ENCODE results near the gene CDH4.

CDH4 gene

DNA sequence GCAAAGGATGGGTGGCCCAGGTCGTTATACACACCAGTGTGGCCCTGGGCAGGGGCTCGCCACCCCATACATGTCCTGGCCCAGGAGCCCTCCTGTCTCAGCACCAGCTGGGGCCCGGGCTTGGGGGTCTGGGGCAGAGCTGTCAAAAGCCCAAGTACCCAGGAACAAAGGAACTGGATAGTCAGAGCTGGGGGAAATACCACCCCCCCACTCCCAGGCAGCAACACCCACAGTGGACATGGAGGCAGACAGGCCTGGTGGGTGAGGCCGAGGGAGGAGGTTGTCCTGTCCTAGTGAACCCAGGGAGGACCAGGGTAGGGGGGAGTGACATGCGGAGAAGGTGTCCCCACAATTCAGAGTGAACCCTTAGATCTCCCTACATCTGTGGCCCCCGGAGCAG lies 406.5 kb downstream of the CDH4 start:
- DNase-seq (ENCODE audit: low read depth), result no peak
- no peak overlapping the region for H3K4me3 ChIP-seq (ENCODE audit: low read depth, low read length)

DNA sequence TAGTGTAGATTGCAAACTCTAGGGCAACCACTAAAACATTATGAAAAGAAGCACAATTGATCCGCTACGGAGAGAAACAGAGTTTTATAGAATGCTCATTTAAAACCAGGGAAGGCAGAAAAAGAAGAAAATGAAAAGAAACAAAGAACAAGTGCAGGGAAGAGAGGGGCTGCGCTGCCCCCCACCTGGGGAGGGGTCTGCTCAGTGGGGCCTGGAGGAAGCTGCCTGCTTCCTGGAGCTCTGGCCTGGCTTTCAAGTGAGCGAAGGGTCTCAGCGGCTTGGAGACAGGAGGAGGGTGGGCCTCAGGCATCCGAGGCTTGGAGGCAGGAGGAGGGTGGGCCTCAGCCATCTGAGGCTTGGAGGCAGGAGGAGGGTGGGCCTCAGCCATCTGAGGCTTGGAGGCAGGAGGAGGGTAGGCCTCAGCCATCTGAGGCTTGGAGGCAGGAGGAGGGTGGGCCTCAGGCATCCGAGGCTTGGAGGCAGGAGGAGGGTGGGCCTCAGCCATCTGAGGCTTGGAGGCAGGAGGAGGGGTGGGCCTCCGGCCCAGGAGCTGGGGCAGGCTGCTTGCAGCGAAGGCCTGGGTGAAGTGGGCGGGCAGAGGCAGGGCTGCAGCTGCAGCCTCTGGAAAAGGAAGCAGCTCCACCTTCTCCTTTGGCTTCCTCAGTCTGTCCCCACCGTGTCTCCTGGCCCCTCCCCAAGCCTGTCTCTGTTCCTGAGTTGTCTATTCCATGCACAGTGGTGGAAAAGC lies 407.4 kb downstream of the CDH4 start:
- DNase-seq (ENCODE audit: low read depth), result no peak
- no peak overlapping the region for H3K4me3 ChIP-seq (ENCODE audit: low read depth, low read length)

DNA sequence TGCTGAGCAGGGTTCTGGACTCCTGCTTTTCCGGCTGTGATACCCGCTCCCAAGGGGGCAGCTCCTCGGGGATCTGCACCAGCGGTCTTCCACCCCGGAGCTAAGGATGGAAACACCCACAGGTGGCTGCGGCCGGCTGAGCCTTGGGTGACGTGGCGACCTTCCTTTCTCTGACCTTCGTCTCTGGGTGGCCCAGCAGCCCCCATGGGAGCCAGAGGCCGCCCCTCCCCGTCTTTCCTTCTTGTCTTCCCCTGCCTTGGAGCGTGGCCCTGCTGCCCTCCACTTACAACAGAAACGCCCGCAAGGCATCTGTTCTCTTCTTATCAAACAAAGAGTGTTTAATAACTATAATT lies 407.9 kb downstream of the CDH4 start:
- no peak for DNase-seq (ENCODE audit: low read depth)
- no peak overlapping the region for H3K4me3 ChIP-seq (ENCODE audit: low read depth, low read length)

DNA sequence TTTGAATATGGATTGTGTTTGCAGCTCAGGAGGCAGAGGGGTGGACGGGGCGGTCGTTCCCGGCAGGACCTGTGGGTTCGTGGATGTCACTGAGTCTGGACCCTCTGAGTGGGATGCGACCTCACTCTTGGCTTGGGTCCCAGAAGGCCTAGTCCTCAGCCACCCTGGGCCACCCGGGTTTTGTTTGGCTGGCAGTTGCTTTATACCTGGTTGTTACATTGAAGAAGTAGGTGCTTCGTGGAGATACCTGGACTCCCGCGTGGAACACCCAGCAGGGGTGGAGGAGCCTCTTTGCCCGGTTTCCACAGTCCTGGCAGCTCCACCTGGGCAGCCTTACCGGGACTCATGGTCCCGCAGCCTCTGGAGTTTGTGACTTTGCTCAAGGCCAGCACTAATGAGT lies 408.5 kb downstream of the CDH4 start:
- DNase-seq (ENCODE audit: low read depth), result no peak
- no peak overlapping the region for H3K4me3 ChIP-seq (ENCODE audit: low read depth, low read length)

DNA sequence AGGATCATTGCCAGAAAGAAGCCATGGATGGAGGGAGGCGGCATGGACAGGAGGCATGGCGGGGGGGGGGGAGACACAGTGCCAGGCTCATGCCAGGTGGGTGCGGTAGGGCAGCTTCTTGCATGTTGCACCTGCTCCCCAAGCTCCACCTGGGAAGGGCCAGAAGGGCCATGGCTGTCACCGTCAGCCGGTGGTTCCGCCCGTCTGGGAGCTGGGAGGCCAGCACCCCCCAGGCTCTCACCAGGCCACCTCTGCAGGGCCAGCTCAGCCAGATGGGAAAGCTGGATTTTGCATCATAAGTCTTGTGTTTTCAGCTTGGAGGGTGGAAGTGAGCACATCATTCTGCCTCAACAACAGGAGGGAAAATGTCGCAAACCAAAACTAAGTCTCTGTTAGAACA lies 409.0 kb downstream of the CDH4 start:
- DNase-seq (ENCODE audit: low read depth), result no peak
- H3K4me3 ChIP-seq (ENCODE audit: low read depth, low read length), result no peak overlapping the region

DNA sequence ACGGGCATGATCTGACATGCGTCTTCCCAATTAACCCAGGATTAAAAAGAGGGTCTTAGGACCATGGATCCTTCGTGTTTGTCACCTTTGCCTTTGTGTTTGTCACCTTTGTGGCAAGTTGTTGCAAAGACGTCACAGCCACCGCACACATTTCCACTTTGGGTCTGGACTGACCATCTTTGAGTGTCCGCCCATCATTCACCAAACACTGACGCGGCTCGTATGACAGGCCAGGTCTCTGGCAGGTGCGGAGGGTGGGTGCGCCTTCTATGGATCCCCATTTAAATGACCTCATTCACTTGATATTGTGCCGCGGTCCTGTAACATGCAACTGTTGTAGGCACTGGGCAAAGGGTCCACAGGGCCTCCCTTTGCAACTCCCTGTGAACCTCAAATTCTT lies 409.5 kb downstream of the CDH4 start:
- no peak overlapping the region for H3K4me3 ChIP-seq (ENCODE audit: low read depth, low read length)
- DNase-seq (ENCODE audit: low read depth), result no peak

DNA sequence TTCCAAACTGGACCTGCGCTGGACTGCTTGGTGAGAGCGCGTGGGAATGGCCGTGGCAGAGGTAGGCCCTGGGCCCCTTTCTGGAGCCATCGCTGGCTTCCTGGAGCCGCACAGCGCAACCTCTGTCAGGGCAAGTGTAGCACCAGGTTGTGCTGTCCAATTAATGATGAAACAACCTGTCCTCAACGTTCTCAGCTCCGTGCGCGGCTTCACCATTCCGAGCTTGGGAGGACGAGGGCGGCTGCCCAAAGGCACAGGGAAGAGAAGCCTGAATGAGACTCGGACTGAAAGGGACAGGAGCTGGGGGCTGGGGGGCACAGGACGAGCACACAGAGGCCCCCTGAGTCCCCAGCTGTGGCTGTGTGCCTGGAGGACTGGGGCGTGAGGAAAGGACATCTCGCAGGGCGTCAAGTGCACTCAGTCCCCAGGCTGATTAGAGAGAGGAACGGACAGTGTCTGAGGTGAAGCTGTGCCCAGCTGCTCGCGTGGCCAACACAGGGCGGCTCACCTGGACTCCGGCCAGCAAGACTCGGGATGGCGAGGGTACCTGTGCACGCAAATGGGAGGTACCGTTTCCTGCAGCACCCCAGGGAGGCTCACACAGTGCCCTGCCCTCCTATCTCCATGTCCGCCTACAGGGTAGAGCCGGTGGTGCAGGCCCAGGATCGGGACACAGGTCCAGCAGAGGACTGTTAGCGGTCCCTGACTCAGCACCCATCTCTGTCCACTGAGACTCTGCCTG lies 410.3 kb downstream of the CDH4 start:
- no peak overlapping the region for H3K4me3 ChIP-seq (ENCODE audit: low read depth, low read length)
- no peak for DNase-seq (ENCODE audit: low read depth)

DNA sequence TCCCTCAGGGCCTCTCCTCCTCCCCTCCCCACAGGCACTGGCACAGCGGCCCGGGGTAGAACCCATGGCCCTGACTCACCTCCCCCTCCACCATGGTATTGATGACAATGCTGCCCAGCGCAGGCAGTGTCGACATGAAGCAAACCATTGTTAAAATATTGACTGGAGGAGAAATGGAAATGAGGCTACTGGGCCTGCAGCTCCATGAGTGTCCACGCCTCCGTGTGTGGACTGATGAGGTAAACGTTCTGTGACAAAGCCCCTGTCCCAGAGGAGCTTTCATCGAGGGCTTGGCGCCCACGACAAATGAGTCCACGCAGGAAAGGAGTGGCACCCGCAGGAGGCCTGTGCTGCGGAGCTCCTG lies 410.9 kb downstream of the CDH4 start:
- no peak overlapping the region for H3K4me3 ChIP-seq (ENCODE audit: low read depth, low read length)
- no peak for DNase-seq (ENCODE audit: low read depth)

DNA sequence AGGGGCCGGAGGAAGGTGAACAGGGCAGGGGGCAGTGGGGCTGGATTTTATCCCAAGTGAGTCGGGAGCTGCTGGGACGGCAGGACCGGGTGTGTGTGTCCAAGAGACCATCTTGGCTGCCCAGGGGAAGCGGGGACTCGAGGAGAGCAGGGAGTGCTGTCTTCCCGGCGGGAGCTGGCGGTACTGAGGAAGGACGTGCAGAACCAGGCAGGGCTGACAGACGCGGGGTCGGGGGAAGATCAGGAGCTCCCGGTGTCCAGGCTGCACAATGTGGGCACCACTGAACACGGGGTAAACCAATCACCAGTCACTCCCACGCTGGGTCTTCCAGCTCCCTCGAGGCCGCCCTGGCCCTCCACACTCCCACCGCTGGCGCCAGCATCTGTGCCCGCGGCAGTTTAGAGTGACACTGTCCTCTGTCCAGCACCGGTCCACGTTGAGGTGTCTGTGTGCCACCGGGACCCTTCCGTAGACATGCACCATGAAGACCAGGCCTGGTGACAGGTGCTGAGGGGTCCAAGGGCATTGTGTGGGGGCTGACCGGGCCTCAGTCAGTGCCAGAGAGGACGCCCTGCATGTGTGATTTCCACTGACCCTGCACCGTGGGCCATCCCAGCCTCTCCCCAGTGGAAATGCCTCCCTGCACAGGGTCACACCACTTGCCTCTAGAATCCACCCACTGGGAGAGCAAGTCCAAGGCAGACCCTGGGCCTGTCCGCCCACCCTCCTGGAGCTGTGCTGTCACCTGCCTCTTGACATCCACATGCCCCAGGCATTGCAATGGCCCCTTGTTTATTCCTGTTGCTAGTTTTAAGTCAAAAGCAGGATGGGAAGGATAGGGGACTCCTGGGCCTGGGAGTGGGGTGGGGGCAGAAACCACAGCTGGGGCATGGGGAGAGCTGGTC lies 411.7 kb downstream of the CDH4 start:
- no peak for DNase-seq (ENCODE audit: low read depth)
- no peak overlapping the region for H3K4me3 ChIP-seq (ENCODE audit: low read depth, low read length)

DNA sequence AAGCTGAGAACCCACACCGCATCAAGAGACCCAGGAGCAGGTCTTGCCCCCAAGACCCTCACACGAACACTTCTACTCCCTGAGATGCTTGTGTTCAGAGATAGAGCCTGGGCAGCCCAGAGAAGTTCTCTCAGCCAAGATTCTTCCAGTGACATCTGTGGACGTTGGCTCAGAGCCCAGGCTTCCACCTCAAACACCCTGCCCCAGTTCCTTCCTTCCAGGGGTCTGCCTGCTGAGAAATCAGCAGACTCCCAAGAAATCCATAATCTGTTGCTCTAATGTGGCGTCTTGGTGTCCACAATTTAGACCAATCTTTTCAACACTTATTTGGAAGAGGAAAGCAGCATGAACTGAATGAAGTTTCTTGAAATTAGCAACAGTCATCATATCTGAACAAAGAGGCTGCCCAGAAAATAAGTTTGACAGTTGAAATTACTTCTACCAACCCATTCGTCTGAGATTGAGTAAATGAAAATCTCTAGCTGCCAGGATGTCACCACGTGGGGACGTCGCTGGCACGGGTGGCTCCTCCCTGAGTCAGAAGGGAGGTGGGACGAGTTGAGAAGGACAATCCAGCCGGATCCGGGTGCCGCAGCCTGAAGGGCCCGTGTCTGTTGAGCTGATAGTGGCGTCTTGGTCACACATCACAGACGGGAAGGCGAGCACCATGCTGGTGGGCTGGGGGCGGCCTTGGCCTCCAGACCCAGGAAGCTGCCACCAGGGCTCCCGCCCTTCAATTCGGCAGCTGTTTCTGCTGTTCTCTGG lies 412.7 kb downstream of the CDH4 start:
- H3K4me3 ChIP-seq (ENCODE audit: low read depth, low read length), result no peak overlapping the region
- no peak for DNase-seq (ENCODE audit: low read depth)

DNA sequence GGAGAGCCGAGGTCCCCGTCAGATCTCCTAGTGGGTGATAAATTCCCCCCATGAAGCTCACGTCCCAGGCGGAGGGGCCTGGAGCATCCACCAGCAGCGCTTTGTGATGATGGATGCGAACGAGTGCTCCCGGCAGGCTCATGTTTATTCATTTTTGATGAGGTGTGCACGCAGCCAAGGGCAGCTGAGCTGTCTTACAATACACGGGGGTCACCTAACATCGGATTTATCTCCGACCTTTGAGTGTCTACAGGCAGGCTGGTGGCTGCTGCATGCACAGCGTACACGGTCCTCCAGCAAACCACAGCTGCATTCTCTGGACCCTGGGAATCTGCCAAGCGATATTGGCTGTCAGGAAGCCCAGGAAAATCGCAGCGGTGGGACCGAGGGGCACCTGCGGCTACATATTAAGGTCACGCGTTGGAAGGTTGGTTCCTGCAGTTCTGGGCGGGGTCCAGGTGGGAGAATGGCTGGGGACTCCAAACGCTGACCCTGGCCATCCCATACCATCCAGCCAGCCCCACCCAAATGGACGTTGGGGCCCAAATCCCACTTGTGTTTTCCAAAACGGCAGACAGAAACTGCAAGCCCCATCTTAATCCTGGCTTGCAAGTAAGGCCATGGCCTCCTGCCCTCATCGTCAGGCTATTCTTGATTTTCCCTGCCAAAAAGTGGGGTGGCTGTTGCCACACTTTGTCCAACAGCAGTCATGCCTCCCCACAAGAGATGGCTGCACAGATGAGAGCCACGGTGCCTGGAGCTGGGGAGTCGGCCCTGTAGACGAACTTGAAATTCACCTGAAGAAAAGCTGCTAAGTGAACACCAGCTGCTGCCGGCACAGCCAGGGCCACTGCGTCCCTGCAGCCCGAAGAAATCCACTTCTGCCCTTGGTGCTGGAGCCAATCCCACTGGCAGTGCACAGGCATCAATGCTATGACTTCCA lies 413.7 kb downstream of the CDH4 start:
- no peak overlapping the region for H3K4me3 ChIP-seq (ENCODE audit: low read depth, low read length)
- no peak for DNase-seq (ENCODE audit: low read depth)

DNA sequence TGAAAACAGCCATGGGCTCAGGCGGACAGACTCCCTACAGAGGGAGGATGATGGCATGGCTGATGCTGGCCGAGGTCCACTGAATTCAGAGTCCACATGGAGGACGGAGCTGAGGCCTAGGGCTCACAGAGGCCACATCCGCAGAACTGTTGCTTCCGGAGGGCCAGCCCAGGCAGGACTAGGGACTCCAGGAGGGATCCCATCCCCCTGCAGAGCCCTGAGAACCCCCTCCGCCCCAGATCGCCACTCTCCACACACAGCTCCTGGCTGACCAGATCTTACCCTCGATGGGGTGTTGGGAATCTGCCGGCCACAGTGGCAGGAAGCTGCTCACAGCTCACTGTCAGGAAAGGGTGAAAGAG lies 414.4 kb downstream of the CDH4 start:
- no peak overlapping the region for H3K4me3 ChIP-seq (ENCODE audit: low read depth, low read length)
- DNase-seq (ENCODE audit: low read depth), result no peak

DNA sequence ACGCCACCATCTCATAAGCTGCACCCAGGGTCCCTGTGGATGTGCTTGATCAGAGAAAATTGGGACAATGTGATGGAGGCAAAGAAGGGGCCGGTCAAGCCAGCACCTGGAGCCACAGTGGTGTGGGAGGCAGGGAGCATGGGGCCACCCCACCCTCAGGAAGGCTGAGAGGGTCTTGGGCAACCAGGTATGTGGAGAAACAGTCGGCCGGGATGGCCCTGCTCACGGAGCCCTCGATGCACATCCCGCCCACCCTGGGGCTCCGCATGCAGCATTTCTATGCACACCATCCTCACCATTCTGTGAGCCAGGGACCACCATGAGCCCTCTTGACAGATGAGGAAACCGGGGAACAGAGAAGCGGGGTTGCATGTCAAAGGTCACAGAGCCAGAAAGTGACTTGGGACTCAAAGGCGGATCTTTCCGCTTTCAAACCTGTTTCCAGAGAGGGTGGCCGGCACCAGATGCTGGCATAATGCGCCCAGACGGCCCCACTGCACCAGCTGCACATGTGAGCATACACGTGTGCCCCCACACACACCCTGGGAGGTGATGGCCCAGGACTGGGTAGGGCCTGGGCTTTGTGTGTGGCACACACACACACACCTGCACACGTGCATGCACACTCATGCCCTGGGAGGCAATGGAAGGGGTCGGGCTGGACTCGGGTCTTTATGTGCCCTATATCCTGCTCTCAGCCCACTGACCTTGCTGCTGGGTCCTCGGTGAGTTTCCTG lies 415.2 kb downstream of the CDH4 start:
- DNase-seq (ENCODE audit: low read depth), result no peak
- no peak overlapping the region for H3K4me3 ChIP-seq (ENCODE audit: low read depth, low read length)

DNA sequence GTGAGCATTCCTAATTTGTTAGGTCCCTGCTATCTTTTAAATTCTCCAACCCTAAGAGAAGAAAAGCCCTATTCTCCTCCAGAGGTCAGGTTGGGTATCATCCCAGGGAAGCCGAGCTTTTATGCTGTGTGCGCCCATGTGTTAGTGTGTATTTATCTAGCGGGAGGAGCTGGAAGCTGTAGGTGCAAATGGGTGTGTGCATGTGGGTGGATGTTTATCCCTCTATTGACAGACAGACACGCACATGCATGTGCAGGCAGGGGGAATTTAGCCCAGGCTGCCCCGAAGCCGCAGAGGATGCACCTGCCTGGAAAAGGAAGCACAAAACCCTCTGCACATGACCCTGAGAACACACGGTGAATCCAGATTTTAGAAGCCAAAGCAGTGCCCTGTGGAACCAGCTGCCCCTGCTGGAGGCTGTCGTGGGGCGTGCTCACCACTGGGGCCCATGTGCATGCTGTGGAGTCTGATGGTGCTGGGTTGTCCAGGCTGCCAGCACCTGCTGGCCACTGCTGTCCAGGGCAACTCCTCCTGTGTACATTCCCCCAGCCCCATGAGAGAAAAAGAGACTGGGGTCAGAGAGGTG lies 416.1 kb downstream of the CDH4 start:
- H3K4me3 ChIP-seq (ENCODE audit: low read depth, low read length), result no peak overlapping the region
- no peak for DNase-seq (ENCODE audit: low read depth)

DNA sequence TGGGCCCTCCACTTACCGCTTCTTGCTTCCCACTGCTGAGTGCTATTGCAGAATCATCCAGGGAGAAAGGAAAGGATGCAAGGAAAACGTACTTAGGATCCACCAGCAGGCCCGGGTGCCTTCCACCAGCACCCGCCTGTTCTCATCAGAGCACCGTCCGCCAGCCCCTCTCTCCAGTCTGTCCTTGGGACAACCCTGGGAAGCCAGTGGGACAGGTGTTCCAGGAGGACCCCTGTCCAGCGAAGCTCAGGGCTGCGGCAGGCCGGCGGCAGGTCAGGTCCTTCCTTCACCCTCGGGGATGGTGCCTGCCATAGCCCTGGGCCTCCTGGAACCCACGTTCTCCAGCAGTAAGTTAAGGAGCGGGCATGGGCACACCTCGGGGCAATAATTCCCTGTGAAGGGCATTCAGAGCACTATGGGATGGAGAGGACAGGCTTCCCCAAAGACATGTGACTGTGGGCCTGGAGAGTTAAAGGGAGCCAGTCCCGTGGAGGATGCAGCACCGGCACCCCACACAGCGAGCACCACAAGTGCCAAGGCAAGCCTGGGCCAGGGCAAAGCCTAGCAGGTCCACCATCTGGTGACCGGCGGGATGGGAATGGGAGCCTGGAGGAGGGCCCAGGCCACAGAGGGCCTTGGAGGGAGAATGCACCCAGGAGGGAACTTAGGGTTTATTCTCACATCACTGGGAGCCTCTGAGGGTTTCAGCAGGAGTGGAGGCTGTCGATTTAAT lies 416.9 kb downstream of the CDH4 start:
- no peak for DNase-seq (ENCODE audit: low read depth)
- H3K4me3 ChIP-seq (ENCODE audit: low read depth, low read length), result no peak overlapping the region

DNA sequence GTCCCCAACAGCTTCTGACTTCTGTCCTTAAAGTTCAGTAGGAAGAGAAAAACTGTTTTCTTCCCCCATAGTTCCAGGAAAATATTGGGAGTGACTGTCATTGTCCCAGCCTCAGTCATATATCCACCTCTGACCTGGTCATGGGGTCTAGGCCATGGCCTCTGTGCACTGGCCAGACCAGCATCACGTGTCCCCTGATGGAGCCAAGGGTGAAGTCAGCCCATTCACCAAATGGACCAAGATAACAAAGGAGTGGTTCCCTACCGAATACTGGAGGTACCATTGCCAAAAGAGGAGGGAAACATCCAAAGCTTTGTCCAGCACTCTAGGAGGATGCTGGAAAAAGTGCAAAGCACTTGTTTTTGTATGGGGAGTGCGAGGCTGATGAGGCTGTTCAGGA lies 418.2 kb downstream of the CDH4 start:
- no peak overlapping the region for H3K4me3 ChIP-seq (ENCODE audit: low read depth, low read length)
- DNase-seq (ENCODE audit: low read depth), result no peak

DNA sequence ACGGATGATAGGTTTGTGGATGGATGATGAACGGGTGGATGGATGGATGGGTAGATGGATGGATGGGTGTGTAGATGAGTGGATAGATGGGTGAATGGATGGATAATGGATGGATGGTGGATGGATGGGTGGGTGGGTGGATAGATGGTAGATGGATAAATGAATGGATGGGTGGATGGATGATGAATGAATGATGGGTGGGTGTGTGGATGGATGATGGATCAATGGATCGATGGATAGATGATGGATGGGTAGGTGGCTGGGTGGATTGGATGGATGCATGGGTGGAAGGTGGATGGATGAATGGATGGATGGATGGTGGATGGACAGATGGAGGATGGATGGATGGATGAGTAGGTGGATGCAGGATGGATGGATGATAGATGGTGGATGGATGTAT lies 419.5 kb downstream of the CDH4 start:
- H3K4me3 ChIP-seq (ENCODE audit: low read depth, low read length), result no peak overlapping the region
- no peak for DNase-seq (ENCODE audit: low read depth)
